ENCODE results near the gene SLC5A2. TPM values are rescaled to one million over a fixed set of nuclear protein-coding genes. Genes with fewer than 3 reads are reported as not detected.

Gene SLC5A2
- total and polyA plus RNA-seq, 2 of the 13 experiments (the other 11 are each of a cell fraction or from before 2014, with no cell fraction given): 0.24 to 0.97 TPM

GRCh38 chr16:31484491-31485171 lies 1.7 kb downstream of the SLC5A2 start (continued):
- TF ChIP-seq ZFP91 (CRISPR knock-in tag; IDR thresholded peaks at IDR 0.05; ENCODE audit: borderline replicate concordance) (peak; percentile 72; the same call in 1 of the 2 replicates), MEF2D (CRISPR knock-in tag; IDR thresholded peaks at IDR 0.05) (peak; percentile 84), ZNF367 (CRISPR knock-in tag; IDR thresholded peaks at IDR 0.05; ENCODE audit: borderline replicate concordance) (no peak), ZNF468 (CRISPR knock-in tag; IDR thresholded peaks at IDR 0.05) (peak; percentile 49; the same call in 1 of the 2 replicates), DMAP1 (CRISPR knock-in tag; IDR thresholded peaks at IDR 0.05) (peak; percentile 80), PBX3 (CRISPR knock-in tag; IDR thresholded peaks at IDR 0.05; ENCODE audit: borderline replicate concordance) (no peak), SATB2 (CRISPR knock-in tag; IDR thresholded peaks at IDR 0.05) (no peak), ZSCAN12 (CRISPR knock-in tag; IDR thresholded peaks at IDR 0.05) (no peak), SNAPC4 (CRISPR knock-in tag; IDR thresholded peaks at IDR 0.05) (no peak), ZNF318 (CRISPR knock-in tag; IDR thresholded peaks at IDR 0.05) (no peak), ZNF580 (CRISPR knock-in tag; IDR thresholded peaks at IDR 0.05; ENCODE audit: borderline replicate concordance, low read depth) (peak; percentile 19; the same call in 1 of the 2 replicates), ZNF20 (CRISPR knock-in tag; IDR thresholded peaks at IDR 0.05) (no peak)
